Epithelial cell of proximal tubule (primary cell): ENCODE data around the gene TMEM221. TPM values are rescaled to one million over a fixed set of nuclear protein-coding genes. Genes with fewer than 3 reads are reported as not detected.
A peak's percentile ranks its signal among the peaks of the same experiment; 100 is the strongest.

Source experiments
- DNase-seq: peaks from one replicate; pipeline ENCODE4 v3.0.0-alpha.2; 2011; ENCODE audit warnings: low read depth
- H3K4me3 ChIP-seq: 2 replicates; pipeline ENCODE4 v1.5.1; 2011; ENCODE audit warnings: low read depth, mild to moderate bottlenecking, low read length
- total RNA-seq: library from RNA; depleted of rRNA; stranded (reverse); fragments of >200 nt; gene quantifications from 2 replicates; pipeline ENCODE4 v1.2.3, GENCODE V29; 2015
- TF ChIP-seq, protein P1 (sequence below): conservative IDR thresholded peaks from 2 replicates; pipeline ENCODE4 v1.5.1; 2012; ENCODE audit warnings: low read depth, mild to moderate bottlenecking, low read length

The TMEM221 gene
- total RNA-seq, result not detected in 2 replicates

DNA sequence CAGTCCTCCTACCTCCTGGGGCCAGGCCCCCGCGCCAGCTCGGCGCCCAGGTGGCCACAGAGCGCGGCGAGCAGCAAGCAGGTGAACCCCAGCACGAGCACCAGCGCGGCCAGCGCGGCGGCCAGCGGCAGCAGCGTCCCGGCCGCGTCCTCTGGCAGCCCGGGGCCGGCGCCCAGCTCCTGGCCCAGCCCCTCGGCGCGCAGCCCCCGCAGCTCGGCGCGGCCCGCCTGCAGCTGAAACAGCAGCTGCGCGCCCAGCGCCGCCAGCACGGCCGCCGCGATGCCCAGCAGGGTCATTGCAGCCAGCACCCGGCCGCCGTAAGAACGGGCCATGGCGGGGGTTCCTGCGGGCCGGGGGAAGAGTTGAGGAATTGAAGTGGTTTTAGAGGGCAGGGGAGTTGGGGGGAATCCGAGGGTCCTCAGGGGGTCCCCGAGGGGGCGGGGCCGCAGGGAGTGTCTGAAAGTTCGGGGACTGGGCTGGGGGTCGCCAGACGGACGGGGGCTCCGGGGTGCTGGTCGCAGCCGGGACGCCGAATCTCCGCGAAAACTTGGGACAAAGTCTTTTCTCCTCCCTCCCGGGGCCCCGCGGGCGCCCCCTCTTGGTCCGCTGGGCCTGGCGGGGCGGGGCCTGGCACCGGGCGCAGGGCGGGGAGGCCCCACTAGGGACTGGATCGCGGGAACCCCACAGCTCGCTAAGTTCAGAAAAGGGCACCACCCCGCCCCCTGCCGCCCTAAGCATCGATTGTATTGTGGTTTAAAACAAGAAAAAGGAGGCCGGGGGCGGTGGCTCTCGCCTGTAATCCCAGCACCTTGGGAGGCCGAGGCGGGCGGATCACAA lies at the start of gene TMEM221:
TSS of gene TMEM221 (minus strand) at position 538 of the 837 bp plus-strand sequence. CDS start at position 332, 206 bp downstream.
- peak within 1 kb of the TSS; percentile 36 for H3K4me3 ChIP-seq
- TF ChIP-seq, protein P1, sequence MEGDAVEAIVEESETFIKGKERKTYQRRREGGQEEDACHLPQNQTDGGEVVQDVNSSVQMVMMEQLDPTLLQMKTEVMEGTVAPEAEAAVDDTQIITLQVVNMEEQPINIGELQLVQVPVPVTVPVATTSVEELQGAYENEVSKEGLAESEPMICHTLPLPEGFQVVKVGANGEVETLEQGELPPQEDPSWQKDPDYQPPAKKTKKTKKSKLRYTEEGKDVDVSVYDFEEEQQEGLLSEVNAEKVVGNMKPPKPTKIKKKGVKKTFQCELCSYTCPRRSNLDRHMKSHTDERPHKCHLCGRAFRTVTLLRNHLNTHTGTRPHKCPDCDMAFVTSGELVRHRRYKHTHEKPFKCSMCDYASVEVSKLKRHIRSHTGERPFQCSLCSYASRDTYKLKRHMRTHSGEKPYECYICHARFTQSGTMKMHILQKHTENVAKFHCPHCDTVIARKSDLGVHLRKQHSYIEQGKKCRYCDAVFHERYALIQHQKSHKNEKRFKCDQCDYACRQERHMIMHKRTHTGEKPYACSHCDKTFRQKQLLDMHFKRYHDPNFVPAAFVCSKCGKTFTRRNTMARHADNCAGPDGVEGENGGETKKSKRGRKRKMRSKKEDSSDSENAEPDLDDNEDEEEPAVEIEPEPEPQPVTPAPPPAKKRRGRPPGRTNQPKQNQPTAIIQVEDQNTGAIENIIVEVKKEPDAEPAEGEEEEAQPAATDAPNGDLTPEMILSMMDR, result peak; percentile 49
- no peak for DNase-seq

DNA sequence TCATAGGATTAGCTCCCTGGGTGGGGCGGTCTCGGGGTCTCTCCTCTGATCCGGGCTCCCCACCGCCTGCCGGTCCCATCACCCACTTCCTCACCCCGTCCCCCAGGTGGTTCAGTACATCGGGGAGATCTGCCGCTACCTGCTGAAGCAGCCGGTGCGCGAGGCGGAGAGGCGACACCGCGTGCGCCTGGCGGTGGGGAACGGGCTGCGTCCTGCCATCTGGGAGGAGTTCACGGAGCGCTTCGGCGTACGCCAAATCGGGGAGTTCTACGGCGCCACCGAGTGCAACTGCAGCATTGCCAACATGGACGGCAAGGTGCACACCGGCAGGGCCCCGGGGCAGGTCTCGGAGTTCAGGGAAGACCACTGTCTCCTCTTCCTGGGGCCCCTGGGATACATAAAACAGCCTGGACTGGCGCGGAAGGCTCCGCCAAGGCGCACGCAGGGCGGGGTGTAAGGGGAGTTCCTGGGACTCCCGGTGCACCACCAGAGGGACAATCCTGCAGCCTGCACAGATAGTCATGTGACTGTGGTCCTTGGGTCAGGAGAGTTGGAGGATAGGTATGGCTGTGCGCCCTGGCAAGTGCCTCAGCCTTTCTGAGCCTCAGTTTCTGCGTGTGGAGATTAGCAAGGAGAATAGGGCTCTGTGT lies 48.8 kb upstream of the TMEM221 start:
- TF ChIP-seq, protein P1, result no peak
- no peak for DNase-seq
- no peak overlapping the region for H3K4me3 ChIP-seq

DNA sequence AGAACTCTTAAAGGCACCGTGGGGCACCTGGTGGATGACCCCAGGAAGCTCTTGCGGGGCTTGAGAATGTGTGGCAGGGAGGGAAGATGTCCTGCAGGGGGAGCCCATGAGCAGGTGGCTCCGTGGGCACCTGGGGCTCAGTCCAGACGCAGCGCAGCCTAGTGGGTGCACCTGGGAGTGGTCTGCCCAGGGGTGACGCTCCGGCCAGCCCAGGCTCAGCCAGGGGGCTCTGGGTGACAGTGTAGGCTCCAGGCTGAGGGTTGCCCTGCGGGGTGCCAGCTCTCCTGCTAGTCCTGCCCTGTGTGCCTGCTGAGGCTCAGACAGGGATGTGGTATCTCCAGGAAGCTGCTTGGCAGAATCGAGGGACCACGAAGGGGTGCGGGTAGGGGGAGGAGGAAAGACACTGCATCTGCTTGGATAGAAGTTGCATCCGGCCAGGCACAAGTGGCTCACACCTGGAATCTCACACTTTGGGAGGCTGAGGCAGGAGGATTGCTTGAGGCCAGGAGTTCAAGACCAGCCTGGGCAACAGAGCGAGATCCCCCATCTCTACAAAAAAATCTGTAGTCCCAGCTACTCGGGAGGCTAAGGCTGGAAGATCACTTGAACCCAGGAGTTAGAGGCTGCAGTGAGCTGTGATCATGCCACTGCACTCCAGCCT lies 48.0 kb upstream of the TMEM221 start:
- TF ChIP-seq, protein P1, result peak; percentile 97
- no peak overlapping the region for H3K4me3 ChIP-seq
- DNase-seq, result no peak

DNA sequence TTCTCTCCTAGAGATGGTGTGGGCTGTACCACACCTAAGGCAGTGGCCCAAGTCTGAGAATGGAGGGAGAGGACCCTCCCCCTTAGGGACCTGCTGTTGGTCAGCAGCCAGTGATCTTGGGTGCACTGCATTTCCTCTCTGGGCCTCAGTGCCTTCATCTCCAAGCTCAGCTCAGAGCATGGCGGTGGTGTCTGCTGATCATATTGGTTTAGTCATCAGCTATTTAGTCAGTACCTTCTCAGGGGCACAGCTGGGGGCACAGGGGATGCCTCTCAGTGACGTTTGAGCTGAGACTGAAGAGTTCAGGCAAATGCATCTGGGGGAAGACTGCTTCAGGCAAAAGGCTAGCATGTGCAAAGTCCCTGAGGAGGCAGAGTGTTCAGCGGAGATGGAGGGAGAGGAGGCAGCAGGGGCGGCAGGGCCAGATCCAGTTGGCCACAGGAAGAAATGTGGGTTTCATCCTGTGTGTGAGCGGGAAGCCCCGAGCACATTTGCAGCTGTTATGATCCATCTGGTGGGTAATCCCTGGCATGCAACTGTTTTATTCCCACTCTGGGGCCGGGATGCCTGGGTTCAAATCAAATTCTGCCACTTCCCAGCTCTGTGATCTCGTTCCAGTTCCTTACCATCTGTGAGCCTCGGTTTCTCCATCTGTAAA lies 47.3 kb upstream of the TMEM221 start:
- DNase-seq, result no peak
- H3K4me3 ChIP-seq, result no peak overlapping the region
- TF ChIP-seq, protein P1, result no peak

DNA sequence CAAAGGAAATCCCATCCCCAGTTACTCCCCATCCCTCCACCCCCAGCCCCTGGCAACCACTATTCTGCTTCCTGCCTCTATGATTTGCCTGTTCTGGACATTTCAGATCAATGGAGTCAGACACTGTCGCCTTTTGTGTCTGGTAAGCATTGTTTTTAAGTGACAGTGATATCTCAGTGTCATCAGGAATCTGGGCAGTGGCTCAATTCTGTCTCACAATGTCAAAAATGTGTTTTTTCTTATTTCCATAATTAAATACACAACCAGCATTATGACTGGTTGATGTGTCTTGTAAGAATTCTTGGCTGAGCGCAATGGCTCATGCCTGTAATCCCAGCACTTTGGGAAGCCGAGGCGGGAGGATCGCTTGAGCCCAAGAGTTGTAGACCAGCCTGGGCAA lies 42.8 kb upstream of the TMEM221 start:
- no peak for DNase-seq
- TF ChIP-seq, protein P1, result no peak
- no peak overlapping the region for H3K4me3 ChIP-seq

DNA sequence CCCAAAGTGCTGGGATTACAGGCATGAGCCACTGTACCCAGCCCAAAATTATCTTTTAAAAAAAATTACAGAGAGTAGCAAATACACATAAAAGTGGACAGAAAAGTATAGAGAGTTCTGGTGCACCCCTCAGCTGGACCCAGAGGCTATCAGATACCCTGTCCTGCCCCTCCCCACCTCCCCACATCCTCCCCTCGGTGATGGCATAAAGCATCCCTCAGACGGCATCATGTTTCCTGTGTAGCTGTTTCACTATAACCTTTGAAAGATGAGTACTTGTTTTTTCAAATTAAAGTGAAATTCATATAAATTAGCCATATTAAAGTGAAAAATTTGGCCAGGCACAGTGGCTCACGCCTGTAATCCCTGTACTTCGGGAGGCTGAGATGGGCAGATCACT lies 41.9 kb upstream of the TMEM221 start:
- no peak overlapping the region for H3K4me3 ChIP-seq
- TF ChIP-seq, protein P1, result no peak
- no peak for DNase-seq
